ENCODE results near the gene KCNH1. TPM values are rescaled to one million over a fixed set of nuclear protein-coding genes. Genes with fewer than 3 reads are reported as not detected.

KCNH1 gene
- total RNA-seq, 1 donor from 2014 or later: 0.10 TPM

- Mint-ChIP-seq H3K36me3 (ENCODE audit: low read depth, unreplicated experiment) (no peaks in the 10 kb centered on the region), H3K27ac (ENCODE audit: unreplicated experiment) (no peak overlapping the region), H3K4me3 (ENCODE audit: unreplicated experiment) (no peak overlapping the region), H3K9me3 (ENCODE audit: unreplicated experiment) (peaks cover 6% of the 10 kb centered on the region), H3K4me1 (ENCODE audit: unreplicated experiment) (no peaks in the 10 kb centered on the region), H3K27me3 (ENCODE audit: unreplicated experiment) (peaks cover 2% of the 10 kb centered on the region)
- TF ChIP-seq, protein P1, sequence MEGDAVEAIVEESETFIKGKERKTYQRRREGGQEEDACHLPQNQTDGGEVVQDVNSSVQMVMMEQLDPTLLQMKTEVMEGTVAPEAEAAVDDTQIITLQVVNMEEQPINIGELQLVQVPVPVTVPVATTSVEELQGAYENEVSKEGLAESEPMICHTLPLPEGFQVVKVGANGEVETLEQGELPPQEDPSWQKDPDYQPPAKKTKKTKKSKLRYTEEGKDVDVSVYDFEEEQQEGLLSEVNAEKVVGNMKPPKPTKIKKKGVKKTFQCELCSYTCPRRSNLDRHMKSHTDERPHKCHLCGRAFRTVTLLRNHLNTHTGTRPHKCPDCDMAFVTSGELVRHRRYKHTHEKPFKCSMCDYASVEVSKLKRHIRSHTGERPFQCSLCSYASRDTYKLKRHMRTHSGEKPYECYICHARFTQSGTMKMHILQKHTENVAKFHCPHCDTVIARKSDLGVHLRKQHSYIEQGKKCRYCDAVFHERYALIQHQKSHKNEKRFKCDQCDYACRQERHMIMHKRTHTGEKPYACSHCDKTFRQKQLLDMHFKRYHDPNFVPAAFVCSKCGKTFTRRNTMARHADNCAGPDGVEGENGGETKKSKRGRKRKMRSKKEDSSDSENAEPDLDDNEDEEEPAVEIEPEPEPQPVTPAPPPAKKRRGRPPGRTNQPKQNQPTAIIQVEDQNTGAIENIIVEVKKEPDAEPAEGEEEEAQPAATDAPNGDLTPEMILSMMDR (IDR thresholded peaks at IDR 0.05; ENCODE audit: unreplicated experiment): no peak
- no peak for DNase-seq (ENCODE audit: low spot score)
Measured at GRCh38 chr1:210992837-210993236, 141.1 kb downstream of the KCNH1 start.

GRCh38 chr1:210989905-210990304, 144.0 kb downstream of the KCNH1 start:
- Mint-ChIP-seq H3K4me3 (ENCODE audit: unreplicated experiment) (no peak overlapping the region), H3K9me3 (ENCODE audit: unreplicated experiment) (no peaks in the 10 kb centered on the region), H3K4me1 (ENCODE audit: unreplicated experiment) (no peaks in the 10 kb centered on the region), H3K27me3 (ENCODE audit: unreplicated experiment) (peaks cover 2% of the 10 kb centered on the region), H3K36me3 (ENCODE audit: low read depth, unreplicated experiment) (no peaks in the 10 kb centered on the region), H3K27ac (ENCODE audit: unreplicated experiment) (no peak overlapping the region)
- TF ChIP-seq, protein P1 (IDR thresholded peaks at IDR 0.05; ENCODE audit: unreplicated experiment): no peak
- no peak for DNase-seq (ENCODE audit: low spot score)

GRCh38 chr1:210981490-210981889, 152.5 kb downstream of the KCNH1 start:
- H3K4me1 Mint-ChIP-seq (ENCODE audit: unreplicated experiment): no peaks in the 10 kb centered on the region
- no peaks in the 10 kb centered on the region for H3K36me3 Mint-ChIP-seq (ENCODE audit: low read depth, unreplicated experiment)
- TF ChIP-seq, protein P1 (IDR thresholded peaks at IDR 0.05; ENCODE audit: unreplicated experiment): no peak
- no peak for DNase-seq (ENCODE audit: low spot score)
- H3K9me3 Mint-ChIP-seq (ENCODE audit: unreplicated experiment): no peaks in the 10 kb centered on the region
- no peak overlapping the region for H3K4me3 Mint-ChIP-seq (ENCODE audit: unreplicated experiment)
- no peak overlapping the region for H3K27ac Mint-ChIP-seq (ENCODE audit: unreplicated experiment)
- peaks cover 2% of the 10 kb centered on the region for H3K27me3 Mint-ChIP-seq (ENCODE audit: unreplicated experiment)

DNA sequence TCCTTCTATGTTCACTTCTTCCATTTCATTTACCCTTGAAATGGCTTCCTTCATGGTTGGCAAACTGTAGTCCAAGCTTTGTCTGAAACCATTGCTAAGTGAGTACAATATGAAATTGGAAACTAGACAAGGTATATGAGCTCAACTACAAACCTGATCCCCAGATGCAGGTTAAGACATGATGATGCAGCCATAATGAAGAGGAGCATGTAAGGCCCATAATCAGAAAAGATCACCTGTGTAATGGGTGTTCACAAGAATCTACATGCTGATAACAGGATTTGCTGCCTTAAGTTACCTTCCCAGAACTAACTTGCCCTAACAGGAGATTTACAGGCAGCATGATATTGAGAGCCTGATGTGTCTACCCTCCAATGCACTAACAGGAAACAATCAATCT, 153.9 kb downstream of the KCNH1 start:
- no peak for DNase-seq (ENCODE audit: low spot score)
- H3K27me3 Mint-ChIP-seq (ENCODE audit: unreplicated experiment): peaks cover 1% of the 10 kb centered on the region
- no peaks in the 10 kb centered on the region for H3K36me3 Mint-ChIP-seq (ENCODE audit: low read depth, unreplicated experiment)

GRCh38 chr1:210978974-210979354, 155.0 kb downstream of the KCNH1 start:
- Mint-ChIP-seq H3K9me3 (ENCODE audit: unreplicated experiment) (no peaks in the 10 kb centered on the region), H3K27me3 (ENCODE audit: unreplicated experiment) (peaks cover 1% of the 10 kb centered on the region), H3K4me1 (ENCODE audit: unreplicated experiment) (no peaks in the 10 kb centered on the region), H3K36me3 (ENCODE audit: low read depth, unreplicated experiment) (no peaks in the 10 kb centered on the region), H3K27ac (ENCODE audit: unreplicated experiment) (no peak overlapping the region), H3K4me3 (ENCODE audit: unreplicated experiment) (no peak overlapping the region)
- TF ChIP-seq, protein P1 (IDR thresholded peaks at IDR 0.05; ENCODE audit: unreplicated experiment): no peak
- DNase-seq (ENCODE audit: low spot score): no peak

More for the DNA sequence above, 153.9 kb downstream of the KCNH1 start:
- TF ChIP-seq, protein P1 (IDR thresholded peaks at IDR 0.05; ENCODE audit: unreplicated experiment): no peak
- no peaks in the 10 kb centered on the region for H3K9me3 Mint-ChIP-seq (ENCODE audit: unreplicated experiment)
- H3K27ac Mint-ChIP-seq (ENCODE audit: unreplicated experiment): no peak overlapping the region
- H3K4me1 Mint-ChIP-seq (ENCODE audit: unreplicated experiment): no peaks in the 10 kb centered on the region
- H3K4me3 Mint-ChIP-seq (ENCODE audit: unreplicated experiment): no peak overlapping the region

Data from endothelial cell (in vitro differentiated cells).